ENCODE results near the gene TMEM163.
"Not testable (repeated sequence)": the region's sequence is repeated elsewhere in the genome, so short reads cannot be mapped to it uniquely, and the experiment has no call there.

The TMEM163 gene

GRCh38 chr2:134536296-134536695 is 182.5 kb downstream of the TMEM163 start:
- no peak for DNase-seq (ENCODE audit: low spot score)

GRCh38 chr2:134532537-134532936 is 186.3 kb downstream of the TMEM163 start:
- DNase-seq (ENCODE audit: low spot score), result no peak

GRCh38 chr2:134527381-134527780 is 191.4 kb downstream of the TMEM163 start:
- no peak for DNase-seq (ENCODE audit: low spot score)

GRCh38 chr2:134522496-134523455 is 196.0 kb downstream of the TMEM163 start:
- DNase-seq (ENCODE audit: low spot score), result no peak

GRCh38 chr2:134518101-134518500 is 200.7 kb downstream of the TMEM163 start:
- no peak for DNase-seq (ENCODE audit: low spot score)

- DNase-seq (ENCODE audit: low spot score), result no peak
These were observed 203.7 kb downstream of the TMEM163 start for GRCh38 chr2:134515137-134515536.

- no peak for DNase-seq (ENCODE audit: low spot score)
These were observed 205.4 kb downstream of the TMEM163 start for GRCh38 chr2:134513465-134513804.

GRCh38 chr2:134512734-134513464 is 205.9 kb downstream of the TMEM163 start:
- DNase-seq (ENCODE audit: low spot score), result no peak

- DNase-seq (ENCODE audit: low spot score), result no peak
These were observed 210.4 kb downstream of the TMEM163 start for GRCh38 chr2:134508391-134508790.

GRCh38 chr2:134507697-134508096 is 211.1 kb downstream of the TMEM163 start:
- DNase-seq (ENCODE audit: low spot score), result no peak

GRCh38 chr2:134507159-134507558 is 211.6 kb downstream of the TMEM163 start:
- DNase-seq (ENCODE audit: low spot score), result not testable (repeated sequence)

GRCh38 chr2:134505446-134505845 is 213.4 kb downstream of the TMEM163 start:
- DNase-seq (ENCODE audit: low spot score), result no peak

- DNase-seq (ENCODE audit: low spot score), result no peak
These were observed 214.0 kb downstream of the TMEM163 start for GRCh38 chr2:134504586-134505336.

- DNase-seq (ENCODE audit: low spot score), result no peak
These were observed 216.7 kb downstream of the TMEM163 start for GRCh38 chr2:134502104-134502503.

GRCh38 chr2:134501476-134502091 is 217.2 kb downstream of the TMEM163 start:
- no peak for DNase-seq (ENCODE audit: low spot score)

- no peak for DNase-seq (ENCODE audit: low spot score)
These were observed 218.4 kb downstream of the TMEM163 start for GRCh38 chr2:134500211-134500935.

GRCh38 chr2:134499307-134499926 is 219.4 kb downstream of the TMEM163 start:
- DNase-seq (ENCODE audit: low spot score), result no peak

GRCh38 chr2:134498654-134499053 is 220.1 kb downstream of the TMEM163 start:
- DNase-seq (ENCODE audit: low spot score), result no peak

- no peak for DNase-seq (ENCODE audit: low spot score)
These were observed 225.0 kb downstream of the TMEM163 start for GRCh38 chr2:134493797-134494196.

- DNase-seq (ENCODE audit: low spot score), result no peak
These were observed 226.9 kb downstream of the TMEM163 start for GRCh38 chr2:134491771-134492441.

Data from kidney capillary endothelial cell (primary cell).